Activated CD8-positive, alpha-beta T cell treated with anti-CD3 and anti-CD28 coated beads for 36 hours (primary cell): ENCODE results near the gene OR2V1. TPM values are rescaled to one million over a fixed set of nuclear protein-coding genes. Genes with fewer than 3 reads are reported as not detected.

Source experiments
- ATAC-seq: fragments of 200-7000 bp; cut with Tn5 transposase; one replicate; pipeline ENCODE4 v1.10.0; 2021; ENCODE audit warnings: mild to moderate bottlenecking, moderate library complexity
- CTCF ChIA-PET: fragments of 350-600 bp; sonication (Branson Sonifier 250); formaldehyde crosslinking; loops from one replicate; lab custom pipeline; 2021; ENCODE audit warnings: antibody characterized with exemption; lab: Charles Lee
- POLR2A ChIA-PET: fragments of 350-600 bp; sonication (Branson Sonifier 250); formaldehyde crosslinking; loops from one replicate; lab custom pipeline; 2021; ENCODE audit warnings: antibody characterized with exemption; lab: Charles Lee
- DNase-seq: peaks from one replicate; pipeline ENCODE4 v3.0.0-alpha.2; 2020
- H3K27ac Mint-ChIP-seq: one replicate; pipeline ENCODE4 v1.8.0; 2021; ENCODE audit warnings: mild to moderate bottlenecking, mixed read lengths
- H3K27me3 Mint-ChIP-seq: one replicate; pipeline ENCODE4 v1.8.0; 2021; ENCODE audit warnings: mixed read lengths
- H3K36me3 Mint-ChIP-seq: one replicate; pipeline ENCODE4 v1.8.0; 2021; ENCODE audit warnings: low read depth, mixed read lengths
- H3K4me1 Mint-ChIP-seq: one replicate; pipeline ENCODE4 v1.8.0; 2021; ENCODE audit warnings: low read depth, mixed read lengths
- H3K4me3 Mint-ChIP-seq: one replicate; pipeline ENCODE4 v1.8.0; 2021; ENCODE audit warnings: mild to moderate bottlenecking, moderate library complexity, mixed read lengths
- H3K9me3 Mint-ChIP-seq: one replicate; pipeline ENCODE4 v1.8.0; 2021; ENCODE audit warnings: mixed read lengths
- intact Hi-C: fragments of 100-400 bp; cut with micrococcal nuclease; formaldehyde crosslinking; loops from one replicate; pipeline ENCODE4 v1.10.0; 2022
- total RNA-seq, 2 experiments: library from RNA; stranded (reverse); gene quantifications; one replicate each; pipeline ENCODE4 v1.2.3, GENCODE V29; 2021
- TF ChIP-seq, protein P1 (sequence below): fragments of 200-600 bp; IDR thresholded peaks from one replicate; pipeline ENCODE4 v1.8.0; 2022; ENCODE audit warnings: antibody characterized with exemption, mild to moderate bottlenecking

Gene OR2V1
- total RNA-seq, 2 experiments from 2014 or later: not detected

DNA sequence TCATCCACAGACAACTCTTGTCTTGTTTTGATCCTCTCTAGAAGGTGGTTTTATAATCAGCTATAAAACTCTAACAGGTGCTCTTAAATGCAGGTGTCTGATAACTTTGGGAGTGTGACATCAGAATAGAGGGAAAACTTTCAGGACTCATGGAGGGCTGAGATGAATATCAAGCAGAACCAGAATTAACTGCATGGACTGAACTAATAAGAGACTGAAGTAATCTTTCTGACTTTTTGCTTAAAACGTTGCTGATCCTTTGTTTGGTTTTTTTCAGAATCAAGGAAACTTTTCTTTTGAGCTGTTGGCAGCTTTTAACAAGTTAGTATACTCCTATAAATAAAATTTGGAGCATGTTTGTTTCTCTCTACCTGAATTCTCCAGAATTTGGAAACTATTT, 14.2 kb upstream of the OR2V1 start:
- no peak overlapping the region for H3K27ac Mint-ChIP-seq
- ChIA-PET POLR2A (no interaction called here), CTCF (no interaction called here)
- DNase-seq: no peak
- TF ChIP-seq, protein P1, sequence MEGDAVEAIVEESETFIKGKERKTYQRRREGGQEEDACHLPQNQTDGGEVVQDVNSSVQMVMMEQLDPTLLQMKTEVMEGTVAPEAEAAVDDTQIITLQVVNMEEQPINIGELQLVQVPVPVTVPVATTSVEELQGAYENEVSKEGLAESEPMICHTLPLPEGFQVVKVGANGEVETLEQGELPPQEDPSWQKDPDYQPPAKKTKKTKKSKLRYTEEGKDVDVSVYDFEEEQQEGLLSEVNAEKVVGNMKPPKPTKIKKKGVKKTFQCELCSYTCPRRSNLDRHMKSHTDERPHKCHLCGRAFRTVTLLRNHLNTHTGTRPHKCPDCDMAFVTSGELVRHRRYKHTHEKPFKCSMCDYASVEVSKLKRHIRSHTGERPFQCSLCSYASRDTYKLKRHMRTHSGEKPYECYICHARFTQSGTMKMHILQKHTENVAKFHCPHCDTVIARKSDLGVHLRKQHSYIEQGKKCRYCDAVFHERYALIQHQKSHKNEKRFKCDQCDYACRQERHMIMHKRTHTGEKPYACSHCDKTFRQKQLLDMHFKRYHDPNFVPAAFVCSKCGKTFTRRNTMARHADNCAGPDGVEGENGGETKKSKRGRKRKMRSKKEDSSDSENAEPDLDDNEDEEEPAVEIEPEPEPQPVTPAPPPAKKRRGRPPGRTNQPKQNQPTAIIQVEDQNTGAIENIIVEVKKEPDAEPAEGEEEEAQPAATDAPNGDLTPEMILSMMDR: no peak
- ATAC-seq: no peak
- H3K4me1 Mint-ChIP-seq: no peaks in the 10 kb centered on the region
- intact Hi-C loops: no loop called here
- no peak overlapping the region for H3K4me3 Mint-ChIP-seq
- peaks cover 42% of the 10 kb centered on the region for H3K27me3 Mint-ChIP-seq
- H3K9me3 Mint-ChIP-seq: peaks cover 2% of the 10 kb centered on the region
- H3K36me3 Mint-ChIP-seq: no peaks in the 10 kb centered on the region

DNA sequence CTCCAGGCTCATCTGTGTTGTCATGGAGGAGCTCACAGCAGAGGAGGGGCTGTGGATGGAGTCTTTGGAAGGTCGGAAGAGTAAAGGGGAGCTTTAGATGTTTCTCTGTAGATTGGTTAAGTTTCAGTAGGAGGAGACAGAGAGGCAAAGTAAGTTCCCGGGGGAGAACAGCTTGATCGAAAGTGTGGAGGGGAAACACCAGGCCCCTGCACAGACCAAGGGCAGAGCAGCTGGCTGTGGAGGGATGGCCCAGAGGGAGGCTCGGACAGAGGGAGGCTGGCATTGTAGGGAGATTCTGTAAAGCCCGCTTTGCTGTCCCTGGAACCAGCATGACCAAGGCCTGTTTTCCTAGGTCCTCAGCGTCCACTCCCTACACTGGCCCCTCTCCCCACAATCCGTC, 11.1 kb upstream of the OR2V1 start:
- Mint-ChIP-seq H3K27ac (no peak overlapping the region), H3K4me1 (no peaks in the 10 kb centered on the region), H3K27me3 (peaks cover 23% of the 10 kb centered on the region), H3K9me3 (peaks cover 5% of the 10 kb centered on the region), H3K36me3 (no peaks in the 10 kb centered on the region), H3K4me3 (no peak overlapping the region)
- TF ChIP-seq, protein P1: no peak
- no peak for DNase-seq
- intact Hi-C loops: no loop called here
- no peak for ATAC-seq
- ChIA-PET POLR2A (no interaction called here), CTCF (no interaction called here)

DNA sequence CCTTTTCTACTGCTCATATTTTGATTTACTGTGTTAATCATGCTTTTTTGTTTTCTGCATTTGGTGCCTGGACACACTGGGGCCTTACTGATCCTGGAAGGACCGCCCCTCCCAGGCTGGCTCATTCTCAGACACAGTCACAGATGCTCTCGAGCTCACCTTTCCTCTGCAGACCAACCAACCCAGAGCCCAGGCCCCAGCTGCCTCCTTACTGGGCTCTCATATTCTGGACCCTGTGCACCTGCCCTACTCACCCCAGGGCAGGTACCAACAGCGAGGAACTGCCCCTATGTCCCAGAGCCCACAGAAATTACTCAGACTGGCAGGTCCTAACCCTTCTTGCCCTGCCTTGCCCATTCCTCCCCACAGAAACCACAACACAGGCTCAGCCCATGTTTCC, 9.8 kb upstream of the OR2V1 start:
- Mint-ChIP-seq H3K4me1 (no peaks in the 10 kb centered on the region), H3K36me3 (no peaks in the 10 kb centered on the region), H3K4me3 (no peak overlapping the region), H3K27ac (no peak overlapping the region), H3K9me3 (peaks cover 5% of the 10 kb centered on the region), H3K27me3 (peaks cover 18% of the 10 kb centered on the region)
- intact Hi-C loops: no loop called here
- DNase-seq: no peak
- TF ChIP-seq, protein P1: no peak
- CTCF ChIA-PET: no interaction called here
- POLR2A ChIA-PET: no interaction called here
- ATAC-seq: no peak

DNA sequence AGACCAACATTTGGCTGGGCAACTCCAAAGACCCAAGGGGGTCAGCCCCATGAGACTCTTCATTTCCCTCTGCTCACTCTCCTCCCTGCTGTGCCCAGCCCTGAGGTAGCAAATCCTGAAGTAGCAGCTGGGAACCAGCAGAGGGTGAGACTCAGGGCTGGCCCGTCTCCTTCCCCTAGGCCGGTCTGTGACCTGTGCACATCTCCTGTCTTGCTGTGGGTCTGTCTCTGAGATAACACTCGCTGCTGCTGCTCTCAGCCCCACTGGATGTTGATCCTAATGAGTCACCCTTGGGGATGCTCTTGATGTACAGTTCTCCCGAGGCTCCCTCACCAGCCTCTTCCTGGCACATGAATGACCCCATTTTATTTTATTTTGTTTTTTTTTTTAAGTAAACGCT, 7.3 kb upstream of the OR2V1 start:
- DNase-seq: no peak
- Mint-ChIP-seq H3K27ac (no peak overlapping the region), H3K27me3 (peaks cover 16% of the 10 kb centered on the region), H3K36me3 (no peaks in the 10 kb centered on the region), H3K4me3 (no peak overlapping the region), H3K9me3 (peaks cover 3% of the 10 kb centered on the region), H3K4me1 (no peaks in the 10 kb centered on the region)
- CTCF ChIA-PET: no interaction called here
- POLR2A ChIA-PET: no interaction called here
- ATAC-seq: no peak
- TF ChIP-seq, protein P1: no peak
- intact Hi-C loops: no loop called here

DNA sequence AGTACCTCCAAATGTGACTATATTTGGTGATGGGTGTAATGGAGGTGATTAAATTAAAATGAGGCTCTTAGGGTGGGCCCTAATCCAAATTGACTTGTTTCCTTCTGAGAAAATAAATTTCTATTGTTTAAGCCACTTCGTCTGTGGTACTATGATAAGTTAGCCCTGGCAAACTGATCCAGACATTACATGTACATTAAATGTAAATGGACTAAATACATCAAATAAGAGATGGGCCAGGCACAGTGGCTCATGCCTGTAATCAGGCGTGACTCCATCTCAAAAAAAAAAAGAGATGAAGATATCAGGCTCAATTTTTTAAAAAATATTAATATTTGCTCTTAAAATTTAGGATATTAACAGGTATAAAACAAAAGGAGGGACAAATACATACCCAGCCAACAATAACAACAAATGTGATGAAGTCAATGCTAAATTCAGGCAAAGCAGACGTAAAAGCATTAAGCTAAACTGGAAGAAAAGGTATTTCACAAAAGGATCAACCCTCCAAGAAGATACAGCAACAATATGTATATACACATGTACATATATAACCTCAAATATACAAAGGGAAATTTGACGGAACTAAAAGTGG, 5.5 kb upstream of the OR2V1 start:
- TF ChIP-seq, protein P1: no peak
- intact Hi-C loops: no loop called here
- DNase-seq (no peak), ATAC-seq (no peak)
- Mint-ChIP-seq H3K9me3 (peaks cover 3% of the 10 kb centered on the region), H3K36me3 (no peaks in the 10 kb centered on the region), H3K4me1 (no peaks in the 10 kb centered on the region), H3K27ac (no peak overlapping the region), H3K27me3 (peaks cover 20% of the 10 kb centered on the region), H3K4me3 (no peak overlapping the region)
- ChIA-PET POLR2A (no interaction called here), CTCF (no interaction called here)
